Uterus (tissue), 2 donors: ENCODE results near the gene AMY1C.

Source experiments
- POLR2A ChIP-seq, 2 donors: fragments of 450-650 bp; IDR thresholded peaks; one replicate each; pipeline ENCODE4 v1.6.1; 2016; ENCODE audit warnings: antibody characterized with exemption in 2 of 2, mild to moderate bottlenecking in 1 of 2, moderate library complexity in 1 of 2
- TF ChIP-seq, protein P1 (sequence below), 4 experiments: fragments of 200-600 bp in 2 of 4; fragments of 450-650 bp in 2 of 4; sonication (generic) in 2 of 4; IDR thresholded peaks; one replicate each; pipeline ENCODE4 v1.5.1; 2016 to 2019; ENCODE audit warnings: antibody characterized with exemption in 4 of 4, mild to moderate bottlenecking in 2 of 4, moderate library complexity in 1 of 4

DNA sequence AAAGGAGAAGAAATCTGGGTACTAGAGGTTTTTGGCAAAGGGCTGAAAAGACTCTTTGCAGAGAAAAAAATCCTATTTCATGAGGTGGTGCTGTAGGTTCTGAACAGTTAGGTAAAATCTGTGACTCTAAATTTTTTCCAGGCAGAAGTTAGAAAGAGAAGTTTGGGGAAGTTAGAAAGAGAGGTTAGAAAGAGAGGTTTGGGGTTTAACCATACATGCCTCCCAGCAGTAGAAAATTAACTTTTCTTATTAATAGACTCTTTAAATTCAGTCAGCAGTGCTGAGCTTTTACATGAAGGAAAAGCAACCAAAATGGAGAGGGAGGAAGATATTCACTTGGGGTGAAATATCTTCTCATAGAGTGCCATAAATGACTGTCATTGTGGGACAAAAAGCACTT is 12.2 kb downstream of the AMY1C start:
- TF ChIP-seq, protein P1, sequence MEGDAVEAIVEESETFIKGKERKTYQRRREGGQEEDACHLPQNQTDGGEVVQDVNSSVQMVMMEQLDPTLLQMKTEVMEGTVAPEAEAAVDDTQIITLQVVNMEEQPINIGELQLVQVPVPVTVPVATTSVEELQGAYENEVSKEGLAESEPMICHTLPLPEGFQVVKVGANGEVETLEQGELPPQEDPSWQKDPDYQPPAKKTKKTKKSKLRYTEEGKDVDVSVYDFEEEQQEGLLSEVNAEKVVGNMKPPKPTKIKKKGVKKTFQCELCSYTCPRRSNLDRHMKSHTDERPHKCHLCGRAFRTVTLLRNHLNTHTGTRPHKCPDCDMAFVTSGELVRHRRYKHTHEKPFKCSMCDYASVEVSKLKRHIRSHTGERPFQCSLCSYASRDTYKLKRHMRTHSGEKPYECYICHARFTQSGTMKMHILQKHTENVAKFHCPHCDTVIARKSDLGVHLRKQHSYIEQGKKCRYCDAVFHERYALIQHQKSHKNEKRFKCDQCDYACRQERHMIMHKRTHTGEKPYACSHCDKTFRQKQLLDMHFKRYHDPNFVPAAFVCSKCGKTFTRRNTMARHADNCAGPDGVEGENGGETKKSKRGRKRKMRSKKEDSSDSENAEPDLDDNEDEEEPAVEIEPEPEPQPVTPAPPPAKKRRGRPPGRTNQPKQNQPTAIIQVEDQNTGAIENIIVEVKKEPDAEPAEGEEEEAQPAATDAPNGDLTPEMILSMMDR (IDR thresholded peaks at IDR 0.05) = no peak
- no peak for TF ChIP-seq POLR2A (IDR thresholded peaks at IDR 0.05)
